ENCODE measurements around the gene DOCK2. TPM values are rescaled to one million over a fixed set of nuclear protein-coding genes. Genes with fewer than 3 reads are reported as not detected.

DOCK2 gene
- total and polyA plus RNA-seq, 9 of the 15 experiments (the other 6 are each of a cell fraction or from before 2014, with no cell fraction given), result 4.5 to 42.6 (median 20.5) TPM

GRCh38 chr5:169999621-170000020, 362.5 kb downstream of the DOCK2 start (continued):
- no peak for TF ChIP-seq KLF6 (CRISPR knock-in tag; IDR thresholded peaks at IDR 0.05; ENCODE audit: borderline replicate concordance)
- TF ChIP-seq CC2D1A (IDR thresholded peaks at IDR 0.05), result no peak
- TF ChIP-seq C11orf30 (IDR thresholded peaks at IDR 0.05; ENCODE audit: low read depth), result no peak
- TF ChIP-seq SUPT5H (IDR thresholded peaks at IDR 0.05), result no peak

- intact Hi-C loops (cut with micrococcal nuclease) (no loop called here), in situ Hi-C loops (cut with MboI) (no loop called here)
- Histone ChIP-seq H3K4me3 (no peak overlapping the region), H2AFZ (ENCODE audit: low read depth, low read length) (no peak overlapping the region), H3K9me1 (ENCODE audit: control insufficient read depth, insufficient read depth, low read length) (no peaks in the 10 kb centered on the region), H4K20me1 (replicated peaks; ENCODE audit: control insufficient read depth, insufficient read depth, low read length) (0 out of 2 replicates have a peak, but pooled peaks cover 2% of the 10 kb centered on the region), H3K27me3 (ENCODE audit: control insufficient read depth in 2 of 2, insufficient read depth in 2 of 2, low read length in 2 of 2) (no peaks in the 10 kb centered on the region), H3K4me1 (replicated peaks in 1 of 2; ENCODE audit: control insufficient read depth in 2 of 2, insufficient read depth in 2 of 2, low read length in 2 of 2) (no peaks in the 10 kb centered on the region), H3K36me3 (ENCODE audit: control insufficient read depth, insufficient read depth, low read length) (no peaks in the 10 kb centered on the region), H3K79me2 (ENCODE audit: control insufficient read depth, insufficient read depth, low read length) (no peaks in the 10 kb centered on the region), H3K9ac (ENCODE audit: insufficient read depth in 1 of 2, low read depth in 2 of 2, low read length in 2 of 2) (no peak overlapping the region), H3K4me2 (ENCODE audit: insufficient read depth, low read length) (no peak overlapping the region), H3K27ac (ENCODE audit: extremely low read depth, low read depth, low read length) (no peak overlapping the region), H3K9me3 (replicated peaks; ENCODE audit: control insufficient read depth, insufficient read depth, low read depth, low read length) (no peaks in the 10 kb centered on the region)
- ChIA-PET CTCF (ENCODE audit: low intra/inter-chr PET ratio) (no interaction called here), POLR2A (no interaction called here)
- BruUV-seq (replicated peaks), result no TSS peak
- DNase-seq (ENCODE audit: extremely low read depth in 1 of 4, low spot score in 3 of 4) (no peak), FAIRE-seq (no peak), ATAC-seq (no peak)
- 0% methylated on average over 2 of the region's 2 CpGs for WGBS (ENCODE audit: insufficient coverage, low coverage, missing lambda C conversion rate)
- no peak for TF ChIP-seq SRSF3 (IDR thresholded peaks at IDR 0.05; ENCODE audit: insufficient read depth, low read length)
- TF ChIP-seq ZNF609 (CRISPR knock-in tag; IDR thresholded peaks at IDR 0.05; ENCODE audit: borderline replicate concordance), result no peak
- TF ChIP-seq SNIP1 (IDR thresholded peaks at IDR 0.05; ENCODE audit: low read depth), result no peak
- no peak for TF ChIP-seq ZNF766 (CRISPR knock-in tag; conservative IDR thresholded peaks at IDR 0.05)
- TF ChIP-seq ZNF3 (CRISPR knock-in tag; IDR thresholded peaks at IDR 0.05), result peak; percentile 75; the same call in 1 of the 2 replicates
- no peak for TF ChIP-seq PRMT5 (CRISPR knock-in tag; IDR thresholded peaks at IDR 0.05)
- no peak for TF ChIP-seq ZNF253 (CRISPR knock-in tag; conservative IDR thresholded peaks at IDR 0.05)
- no peak for TF ChIP-seq SUPT5H (IDR thresholded peaks at IDR 0.05)
- no peak for TF ChIP-seq CREM (IDR thresholded peaks at IDR 0.05; ENCODE audit: low read depth)
- peak; percentile 76 for TF ChIP-seq RBM25 (IDR thresholded peaks at IDR 0.05; ENCODE audit: low read depth, low read length, severe bottlenecking)
- no peak for TF ChIP-seq NR4A1 (CRISPR knock-in tag; IDR thresholded peaks at IDR 0.05)
- TF ChIP-seq NR4A1 (tag; IDR thresholded peaks at IDR 0.05), result no peak
Measured at GRCh38 chr5:170000155-170000554, 363.1 kb downstream of the DOCK2 start.

Measured in K562 (cell line).